GM21619 (cell line): ENCODE results near the gene FOXP3.

Experiments used
- ATAC-seq: cut with Tn5 transposase; IDR thresholded peaks from one replicate; pipeline ENCODE4 v1.9.1; 2021; ENCODE audit not compliant: unreplicated experiment

Gene FOXP3

GRCh38 chrX:49254639-49255038 is 9.9 kb downstream of the FOXP3 start:
- no peak for ATAC-seq

- no peak for ATAC-seq
Observed at GRCh38 chrX:49251325-49251724, 13.2 kb downstream of the FOXP3 start.

GRCh38 chrX:49250578-49250977 is 13.9 kb downstream of the FOXP3 start:
- ATAC-seq, result no peak

GRCh38 chrX:49250066-49250465 is 14.4 kb downstream of the FOXP3 start:
- ATAC-seq, result no peak

GRCh38 chrX:49249616-49250015 is 14.9 kb downstream of the FOXP3 start:
- ATAC-seq, result no peak

- no peak for ATAC-seq
Observed at GRCh38 chrX:49249071-49249470, 15.4 kb downstream of the FOXP3 start.

- ATAC-seq, result no peak
Observed at GRCh38 chrX:49247916-49248811, 16.3 kb downstream of the FOXP3 start.

GRCh38 chrX:49247346-49247745 is 17.2 kb downstream of the FOXP3 start:
- ATAC-seq, result no peak

GRCh38 chrX:49246541-49246940 is 18.0 kb downstream of the FOXP3 start:
- no peak for ATAC-seq

- no peak for ATAC-seq
Observed at GRCh38 chrX:49244207-49244606, 20.3 kb downstream of the FOXP3 start.

GRCh38 chrX:49243166-49243565 is 21.3 kb downstream of the FOXP3 start:
- no peak for ATAC-seq

GRCh38 chrX:49242545-49243066 is 21.9 kb downstream of the FOXP3 start:
- ATAC-seq, result no peak

GRCh38 chrX:49238735-49239134 is 25.8 kb downstream of the FOXP3 start:
- no peak for ATAC-seq

GRCh38 chrX:49237060-49237459 is 27.4 kb downstream of the FOXP3 start:
- ATAC-seq, result no peak

GRCh38 chrX:49233887-49234555 is 30.5 kb downstream of the FOXP3 start:
- ATAC-seq, result no peak

- ATAC-seq, result no peak
Observed at GRCh38 chrX:49233176-49233575, 31.3 kb downstream of the FOXP3 start, which contains the start of gene CACNA1F. TSS of gene CACNA1F (minus strand) at chrX:49233340. CDS start at chrX:49233309, 31 bp downstream.

- ATAC-seq, result no peak
Observed at GRCh38 chrX:49232525-49232924, 32.0 kb downstream of the FOXP3 start.

GRCh38 chrX:49231333-49232000 is 33.0 kb downstream of the FOXP3 start:
- no peak for ATAC-seq

- no peak for ATAC-seq
Observed at GRCh38 chrX:49230500-49231232, 33.8 kb downstream of the FOXP3 start.

- no peak for ATAC-seq
Observed at GRCh38 chrX:49228185-49228584, 36.3 kb downstream of the FOXP3 start.

- ATAC-seq, result no peak
Observed at GRCh38 chrX:49227726-49228125, 36.8 kb downstream of the FOXP3 start.
